PC-9 (cell line): ENCODE results near the gene S100A4.

Source experiments
- CTCF ChIP-seq: fragments of 200-600 bp; sonication (generic); conservative IDR thresholded peaks from 2 replicates; pipeline ENCODE4 v1.6.1; 2017; ENCODE audit warnings: mixed run types, antibody characterized with exemption, mild to moderate bottlenecking, moderate library complexity
- EZH2 ChIP-seq: fragments of 200-600 bp; sonication (generic); IDR thresholded peaks from 2 replicates; pipeline ENCODE4 v1.8.0; 2017; ENCODE audit warnings: antibody characterized with exemption, low read depth

- peak; percentile 98 for TF ChIP-seq CTCF
- no peak for TF ChIP-seq EZH2
Observed at GRCh38 chr1:153568367-153569099, 22.9 kb upstream of the S100A4 start.
